GM18505 (cell line): ENCODE measurements around the gene APC2.

Experiments used
- ATAC-seq: cut with Tn5 transposase; IDR thresholded peaks from one replicate; pipeline ENCODE4 v1.9.1; 2021; ENCODE audit not compliant: unreplicated experiment
- POLR2A ChIP-seq: IDR thresholded peaks from 4 replicates; pipeline ENCODE4 v1.6.1; 2011; ENCODE audit warnings: borderline replicate concordance; ENCODE audit not compliant: insufficient read depth, insufficient read length; ENCODE audit errors: extremely low read depth

APC2 gene

GRCh38 chr19:1427221-1427920 is 22.6 kb upstream of the APC2 start:
- no peak for TF ChIP-seq POLR2A
- no peak for ATAC-seq

- no peak for TF ChIP-seq POLR2A
- ATAC-seq = no peak
These were observed 21.1 kb upstream of the APC2 start for GRCh38 chr19:1428738-1429391.

DNA sequence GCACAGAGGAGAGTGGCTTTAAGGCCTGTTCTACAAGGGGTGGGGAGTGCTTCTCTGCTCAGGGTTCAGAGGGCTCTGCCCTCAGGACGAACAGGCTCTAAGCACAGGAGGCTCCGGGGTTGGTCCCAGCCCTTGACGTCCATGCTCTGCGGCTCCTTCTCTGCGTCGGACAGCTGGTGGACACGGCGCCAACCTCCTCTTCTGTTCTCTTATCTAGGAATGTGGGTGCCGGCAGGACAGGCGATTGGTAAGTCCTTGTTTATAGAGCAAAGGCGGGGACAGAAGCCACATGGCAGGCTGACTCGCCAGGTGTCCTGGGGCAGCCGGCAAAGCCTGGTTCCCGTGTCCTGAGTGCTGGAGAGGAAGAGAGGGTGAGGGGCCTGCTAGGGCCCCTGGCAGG is 20.2 kb upstream of the APC2 start:
- no peak for ATAC-seq
- TF ChIP-seq POLR2A = no peak

DNA sequence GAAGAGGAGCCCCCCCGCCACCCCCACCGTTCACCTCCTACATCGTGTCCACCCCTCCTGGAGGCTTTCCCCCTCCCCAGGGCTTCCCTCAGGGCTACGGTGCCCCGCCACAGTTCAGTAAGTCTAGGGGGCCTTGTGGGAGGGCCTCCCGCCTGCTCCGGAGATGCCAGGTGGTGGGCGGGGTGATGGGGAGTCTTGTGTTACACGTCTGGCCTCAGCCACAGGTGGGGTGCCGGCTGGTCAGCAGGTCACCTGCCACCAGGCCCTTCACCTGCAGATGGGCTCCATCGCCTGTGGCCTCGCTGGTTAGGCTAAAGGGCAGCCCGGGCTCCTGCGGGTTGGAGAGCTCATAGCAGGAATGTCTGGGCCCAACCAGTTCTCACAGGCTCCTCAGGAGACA is 19.7 kb upstream of the APC2 start:
- no peak for ATAC-seq
- no peak for TF ChIP-seq POLR2A

DNA sequence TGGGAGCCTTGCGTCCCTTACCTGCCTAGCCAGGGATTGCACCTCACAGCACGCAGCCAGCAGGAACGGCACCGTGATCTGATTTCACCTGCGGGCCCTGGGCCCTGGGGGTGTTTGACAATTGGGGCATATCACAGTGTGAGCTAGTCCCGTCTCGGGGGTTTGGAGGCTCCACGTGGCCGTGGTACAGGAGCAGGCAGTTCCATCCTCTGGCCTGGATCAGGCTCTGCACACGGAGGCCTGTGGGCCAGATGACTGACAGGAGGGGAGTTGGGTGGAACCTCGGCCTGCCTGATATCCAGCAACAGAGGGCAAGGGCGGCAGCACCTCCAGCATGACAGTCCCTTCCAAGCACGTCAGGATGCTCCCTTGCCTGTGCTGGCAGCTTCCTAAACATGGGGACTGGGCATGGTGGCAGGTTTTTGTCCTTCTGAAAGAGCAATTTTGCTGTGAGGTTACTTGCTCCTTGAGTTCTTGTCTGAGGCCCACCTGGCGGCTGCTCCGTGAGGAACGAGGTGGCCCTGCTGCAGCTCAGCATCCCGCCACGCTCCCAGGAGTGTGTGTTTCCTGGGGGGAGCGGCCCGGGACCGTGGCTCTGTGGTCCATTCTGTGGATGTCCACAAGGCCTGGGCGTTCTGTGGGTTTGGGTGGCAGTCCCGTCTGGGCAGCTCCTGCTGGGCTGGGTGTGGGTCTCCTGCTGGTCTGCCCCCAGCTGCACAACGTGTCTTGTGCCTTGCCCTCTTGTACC is 18.0 kb upstream of the APC2 start:
- TF ChIP-seq POLR2A = no peak
- ATAC-seq = no peak

DNA sequence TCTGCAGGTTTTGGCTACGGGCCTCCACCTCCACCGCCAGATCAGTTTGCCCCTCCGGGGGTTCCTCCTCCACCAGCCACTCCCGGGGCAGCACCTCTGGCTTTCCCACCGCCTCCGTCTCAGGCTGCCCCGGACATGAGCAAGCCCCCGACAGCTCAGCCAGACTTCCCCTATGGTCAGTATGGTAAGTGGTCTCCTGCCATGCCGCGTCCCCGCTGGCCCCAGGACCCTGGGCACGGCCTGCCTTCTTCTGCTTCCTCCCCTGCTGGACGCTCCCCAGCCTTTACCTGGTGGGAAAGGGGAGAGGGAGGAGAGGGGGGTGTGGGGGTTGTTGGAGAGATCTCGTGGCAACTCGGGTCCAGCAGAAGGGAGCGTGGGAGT is 17.4 kb upstream of the APC2 start:
- ATAC-seq = no peak
- no peak for TF ChIP-seq POLR2A

DNA sequence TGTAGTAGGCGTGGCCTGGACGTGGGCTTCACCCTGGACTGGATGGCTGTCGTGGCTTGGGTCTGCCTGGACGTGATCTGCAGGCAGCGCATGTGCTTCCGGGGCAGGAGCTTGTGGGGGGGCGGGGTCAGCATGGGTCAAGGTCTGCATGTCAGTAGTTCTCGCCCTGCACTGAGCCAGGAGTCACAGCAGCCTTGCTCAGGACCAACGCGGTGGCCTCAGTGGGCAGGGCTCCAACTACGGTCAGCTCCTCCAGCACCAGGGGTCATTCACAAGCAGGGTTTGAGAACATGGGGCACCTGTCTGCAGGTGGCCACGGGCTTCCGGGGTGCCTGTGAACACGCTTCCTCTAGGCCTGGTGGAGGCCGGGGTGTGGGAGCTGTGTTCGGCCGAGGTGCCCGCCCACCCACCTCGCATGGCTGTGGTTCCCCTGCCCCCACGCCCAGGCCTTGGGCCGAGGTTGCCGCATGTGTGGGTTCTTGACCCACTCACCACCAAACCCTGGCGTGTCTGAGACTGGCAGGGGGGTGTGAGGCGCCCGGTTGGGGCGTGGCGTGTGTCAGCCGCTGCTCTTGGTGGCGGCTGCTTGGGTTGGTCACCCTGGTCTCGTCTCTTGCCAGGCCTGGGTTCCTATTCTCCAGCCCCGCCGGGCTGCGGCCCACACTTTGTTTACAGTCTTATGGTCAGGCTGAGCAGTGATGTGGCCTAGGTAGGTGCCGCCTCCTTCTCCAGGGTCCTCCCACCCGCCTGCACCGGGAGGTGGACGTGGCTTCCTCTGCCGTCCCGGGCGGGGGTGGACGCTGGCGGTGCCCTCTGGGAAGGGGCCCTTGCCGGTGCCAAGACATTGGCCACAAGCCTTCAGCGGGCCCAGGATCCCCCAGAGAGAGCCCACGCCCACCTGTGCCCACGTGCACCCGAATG is 16.5 kb upstream of the APC2 start:
- TF ChIP-seq POLR2A = no peak

GRCh38 chr19:1434040-1434366 is 15.9 kb upstream of the APC2 start:
- no peak for TF ChIP-seq POLR2A
- no peak for ATAC-seq

More for the DNA sequence above, 16.5 kb upstream of the APC2 start:
- ATAC-seq = no peak

GRCh38 chr19:1434577-1435060 is 15.3 kb upstream of the APC2 start:
- TF ChIP-seq POLR2A = no peak
- no peak for ATAC-seq

GRCh38 chr19:1435378-1435989 is 14.4 kb upstream of the APC2 start:
- ATAC-seq = no peak
- TF ChIP-seq POLR2A = no peak

DNA sequence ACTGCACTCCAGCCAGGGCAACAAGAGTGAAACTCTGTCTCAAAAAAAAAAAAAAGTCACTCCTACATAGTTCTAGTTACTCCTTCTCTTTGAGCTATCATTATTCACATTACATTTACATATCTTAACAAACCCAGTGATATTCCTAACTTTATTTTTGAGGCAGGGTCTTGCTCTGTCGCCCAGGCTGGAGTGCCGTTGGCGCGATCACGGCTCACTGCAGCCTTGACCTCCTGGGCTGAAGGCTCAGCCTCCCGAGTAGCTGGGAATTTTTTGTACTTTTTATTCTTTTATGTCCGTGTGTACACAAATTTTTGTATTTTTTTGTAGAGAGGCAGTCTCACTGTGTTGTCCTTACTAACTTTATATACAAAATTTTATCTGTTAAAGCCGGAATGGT is 12.3 kb upstream of the APC2 start:
- ATAC-seq = no peak
- no peak for TF ChIP-seq POLR2A

GRCh38 chr19:1438035-1438932 is 11.6 kb upstream of the APC2 start, which contains the start of gene RPS15:
TSS of gene RPS15 (plus strand) at chr19:1438396. CDS start at chr19:1438426, 30 bp downstream.
- peak; percentile 99 for TF ChIP-seq POLR2A
- peak; percentile 77 for ATAC-seq
